Lung microvascular endothelial cell (primary cell): ENCODE data around the gene BCL3. TPM values are rescaled to one million over a fixed set of nuclear protein-coding genes. Genes with fewer than 3 reads are reported as not detected.
"Not testable (repeated sequence)": the region's sequence is repeated elsewhere in the genome, so short reads cannot be mapped to it uniquely, and the experiment has no call there.

Experiments used
- DNase-seq, 2 donors: peaks; one replicate each; pipeline versions ENCODE4 v3.0.0 to v3.0.0-alpha.2; 2010; ENCODE audit warnings: low read depth in 2 of 2
- total RNA-seq: library from RNA; depleted of rRNA; stranded (reverse); fragments of >200 nt; gene quantifications from 2 replicates; pipeline ENCODE4 v1.2.1, GENCODE V29; 2014

BCL3 gene
- total RNA-seq, 1 donor from 2014 or later = 0.99 TPM

DNA sequence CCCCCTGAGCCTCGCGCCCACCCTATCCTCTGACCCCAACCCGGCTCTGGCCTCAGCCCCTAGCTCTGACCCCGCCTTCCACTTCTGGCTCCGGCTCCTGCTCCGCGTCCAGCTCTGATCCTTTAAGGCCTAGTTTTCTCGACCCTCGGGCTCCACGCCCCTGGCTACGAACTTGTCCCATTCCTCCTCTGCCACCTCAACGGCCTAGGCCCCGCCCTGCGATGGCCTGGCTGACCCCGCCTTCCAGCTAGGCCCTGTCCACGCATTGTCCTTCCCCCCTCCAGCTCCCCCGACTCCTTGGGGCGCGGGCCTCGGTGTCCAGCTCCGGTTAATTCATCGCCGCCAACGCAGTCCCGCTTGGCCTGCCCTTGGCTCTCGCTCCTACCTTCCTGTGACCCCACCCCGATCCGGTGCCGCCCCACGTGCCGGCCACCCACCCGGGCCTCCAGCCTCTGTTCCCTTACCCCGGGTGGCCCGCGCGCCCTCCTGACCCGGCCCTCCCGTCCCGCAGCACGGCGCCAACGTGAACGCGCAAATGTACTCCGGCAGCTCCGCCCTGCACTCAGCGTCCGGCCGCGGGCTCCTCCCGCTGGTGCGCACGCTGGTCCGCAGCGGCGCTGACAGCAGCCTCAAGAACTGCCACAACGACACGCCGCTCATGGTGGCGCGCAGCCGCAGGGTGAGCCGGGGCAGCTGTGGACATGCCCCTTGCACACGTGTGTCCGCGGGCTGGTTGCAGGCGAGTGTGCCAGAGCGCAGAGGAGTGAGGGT, 9.4 kb downstream of the BCL3 start:
- peak; percentile 72 to 74 for DNase-seq

- DNase-seq = no peak
Observed at GRCh38 chr19:44758596-44758995, 10.1 kb downstream of the BCL3 start.

GRCh38 chr19:44759083-44759804, 10.7 kb downstream of the BCL3 start:
- no peak for DNase-seq

GRCh38 chr19:44762038-44762437, 13.5 kb downstream of the BCL3 start:
- no peak for DNase-seq

GRCh38 chr19:44765033-44765948, 16.8 kb downstream of the BCL3 start:
- no peak for DNase-seq

GRCh38 chr19:44765949-44766335, 17.4 kb downstream of the BCL3 start:
- no peak for DNase-seq

DNA sequence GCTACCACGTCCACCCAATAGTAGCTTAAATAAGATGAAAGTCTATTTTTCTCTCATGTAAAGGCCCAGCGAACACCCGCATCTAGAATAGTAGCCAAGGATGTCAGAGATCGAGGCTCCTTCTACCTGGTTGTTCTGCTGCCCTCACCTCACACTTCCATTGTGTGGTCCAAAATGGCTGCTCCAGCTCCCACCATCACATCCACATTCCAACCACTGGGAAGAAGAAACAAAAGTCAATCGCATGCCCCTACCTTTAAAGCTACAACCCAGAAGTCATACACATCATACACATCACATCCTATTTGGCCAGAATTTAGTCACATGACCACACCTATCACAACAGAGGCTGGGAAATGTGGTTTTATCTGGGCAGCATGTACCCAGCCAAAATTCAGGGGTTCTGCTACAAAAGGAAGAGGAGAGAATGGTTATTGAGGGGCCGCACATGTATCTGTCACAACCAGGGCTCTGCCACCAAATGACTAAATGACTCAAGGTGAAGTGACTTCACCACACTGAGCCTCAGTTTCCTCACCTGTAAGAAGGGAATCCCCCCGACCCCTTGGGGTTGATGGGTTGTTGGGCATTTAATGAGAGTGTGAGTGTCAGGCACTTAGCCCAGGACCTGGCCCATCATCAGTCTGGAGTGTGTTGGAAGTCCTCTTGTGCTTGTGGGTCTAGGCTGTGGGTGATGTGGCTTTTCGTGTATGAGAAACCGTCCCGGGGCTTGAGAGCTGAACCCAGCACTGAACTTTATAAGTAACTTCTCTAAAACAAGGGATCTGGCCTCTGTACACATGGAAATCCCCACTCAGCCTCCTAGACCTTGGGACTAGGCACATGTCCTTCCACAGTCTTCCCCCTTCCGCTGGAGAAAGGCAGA, 19.0 kb downstream of the BCL3 start:
- DNase-seq = no peak

DNA sequence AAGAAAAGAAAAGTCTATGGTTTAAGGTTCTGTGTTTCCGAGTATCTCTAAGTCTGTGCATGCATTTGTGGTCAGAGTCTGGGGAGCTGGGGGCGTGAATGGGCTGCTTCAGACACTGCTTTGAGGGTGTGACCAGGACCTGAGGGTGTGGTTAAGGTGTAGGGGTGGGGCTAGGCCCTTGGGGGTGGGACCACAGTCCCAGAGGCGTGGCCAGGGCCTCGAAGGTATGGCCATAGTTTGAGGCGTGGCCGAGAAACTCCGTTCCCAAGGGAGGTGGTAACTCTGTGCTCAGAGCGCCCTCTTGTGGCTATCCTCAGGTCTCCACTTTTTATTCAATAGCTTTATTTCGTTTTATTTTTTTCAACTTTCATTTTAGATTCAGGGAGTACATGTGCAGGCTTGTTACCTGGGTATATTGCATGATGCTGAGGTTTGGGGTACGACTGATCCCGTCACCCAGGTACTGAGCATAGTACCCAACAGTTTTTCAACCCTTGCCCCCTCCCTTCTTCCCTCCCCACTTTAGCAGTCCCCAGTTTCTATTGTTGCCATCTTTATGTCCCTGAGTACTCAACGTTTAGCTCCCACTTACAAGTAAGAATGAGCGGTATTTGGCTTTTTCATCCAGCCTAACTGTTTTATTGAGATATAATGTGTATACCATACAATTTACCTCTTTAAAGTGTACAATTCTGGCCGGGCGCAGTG, 22.2 kb downstream of the BCL3 start:
- peak; percentile 92 to 96 for DNase-seq

DNA sequence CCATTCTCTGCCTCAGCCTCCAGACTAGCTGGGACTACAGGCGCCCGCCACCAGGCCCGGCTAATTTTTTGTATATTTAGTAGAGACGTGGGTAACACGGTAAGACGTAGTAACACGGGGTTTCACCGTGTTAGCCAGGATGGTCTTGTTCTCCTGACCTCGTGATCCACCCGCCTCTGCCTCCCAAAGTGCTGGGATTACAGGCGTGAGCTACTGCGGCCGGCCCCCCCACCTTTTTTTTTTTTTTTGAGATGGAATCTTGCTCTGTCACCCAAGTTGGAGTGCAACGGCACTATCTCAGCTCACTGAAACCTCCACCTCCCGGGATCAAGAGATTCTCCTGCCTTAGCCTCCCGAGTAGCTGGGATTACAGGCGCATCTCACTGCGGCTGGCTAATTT, 23.6 kb downstream of the BCL3 start:
- DNase-seq = not testable (repeated sequence)

DNA sequence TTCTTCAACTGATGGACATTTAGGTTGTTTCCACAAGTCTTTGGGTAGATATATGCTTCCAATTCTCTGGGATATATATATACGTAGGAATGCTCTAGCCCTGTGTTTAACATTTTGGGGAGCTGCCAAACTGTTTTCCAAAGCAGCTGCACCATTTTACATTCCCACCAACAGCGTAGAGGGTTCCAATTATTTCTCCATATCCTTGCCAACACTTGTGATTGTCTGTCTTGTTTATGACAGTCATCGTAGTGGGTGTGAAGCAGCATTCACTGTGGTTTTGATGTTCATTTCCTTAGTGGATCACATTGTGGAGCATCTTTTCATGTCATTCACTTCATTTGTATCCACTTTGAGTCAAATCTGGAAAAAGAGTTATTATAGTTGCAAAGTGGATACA, 24.5 kb downstream of the BCL3 start:
- no peak for DNase-seq

- DNase-seq = no peak
Observed at GRCh38 chr19:44775676-44776240, 27.2 kb downstream of the BCL3 start.

DNA sequence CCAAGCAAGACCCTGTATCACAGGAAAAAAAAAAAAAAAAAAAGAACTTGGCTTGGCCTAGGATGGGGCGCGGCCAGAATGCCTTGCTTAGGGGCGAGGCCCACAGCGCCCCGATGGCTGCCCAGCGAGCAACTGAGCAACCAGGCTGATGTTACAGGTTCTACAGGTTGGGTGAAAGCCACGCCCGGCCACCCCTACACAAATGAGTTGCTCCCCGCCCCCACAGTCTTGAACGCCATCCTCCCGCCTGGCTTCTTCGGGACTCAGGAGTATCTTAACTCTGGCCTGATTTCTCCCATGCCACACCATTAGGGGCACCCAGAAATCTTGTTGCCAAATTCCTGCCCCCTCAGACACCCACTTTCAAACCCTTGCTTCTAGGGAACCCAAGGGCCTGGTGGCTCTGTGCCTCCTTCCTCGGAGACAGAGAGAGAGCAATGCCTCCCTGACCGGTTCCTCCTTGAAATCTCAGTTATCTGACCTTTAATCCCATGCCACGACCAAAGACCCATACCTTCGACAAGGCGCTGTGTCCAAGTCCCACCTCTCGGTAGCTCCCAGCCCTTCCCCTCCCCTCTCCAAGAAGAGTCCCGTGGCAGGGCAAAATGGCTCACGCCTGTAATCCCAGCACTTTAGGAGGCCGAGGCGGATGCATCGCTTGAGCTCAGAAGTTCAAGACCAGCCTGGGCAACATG, 28.0 kb downstream of the BCL3 start:
- DNase-seq = no peak

- DNase-seq = no peak
Observed at GRCh38 chr19:44777715-44778347, 29.3 kb downstream of the BCL3 start, which contains the start of gene CBLC. CBLC (plus strand) TSS chr19:44777890; CDS start chr19:44777932, 42 bp downstream.

DNA sequence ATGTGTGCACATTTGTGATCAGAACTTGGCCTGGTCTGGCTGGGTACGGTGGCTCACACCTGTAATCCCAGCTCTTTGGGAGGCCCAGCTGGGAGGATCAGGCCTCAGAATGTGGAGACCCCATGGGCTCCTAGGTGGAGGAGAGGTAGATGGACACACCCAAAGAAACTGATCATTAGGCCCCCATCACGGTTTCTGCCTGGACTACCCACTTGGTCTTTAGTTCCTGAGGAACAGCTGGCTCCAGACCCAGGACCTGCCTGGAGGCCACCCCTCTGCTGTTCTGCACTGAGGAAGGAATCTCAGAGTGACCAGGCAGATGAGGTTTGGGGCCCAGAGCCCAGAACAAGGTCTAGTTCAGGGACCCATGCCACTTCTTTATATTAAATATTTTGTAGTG, 30.6 kb downstream of the BCL3 start:
- DNase-seq = no peak

DNA sequence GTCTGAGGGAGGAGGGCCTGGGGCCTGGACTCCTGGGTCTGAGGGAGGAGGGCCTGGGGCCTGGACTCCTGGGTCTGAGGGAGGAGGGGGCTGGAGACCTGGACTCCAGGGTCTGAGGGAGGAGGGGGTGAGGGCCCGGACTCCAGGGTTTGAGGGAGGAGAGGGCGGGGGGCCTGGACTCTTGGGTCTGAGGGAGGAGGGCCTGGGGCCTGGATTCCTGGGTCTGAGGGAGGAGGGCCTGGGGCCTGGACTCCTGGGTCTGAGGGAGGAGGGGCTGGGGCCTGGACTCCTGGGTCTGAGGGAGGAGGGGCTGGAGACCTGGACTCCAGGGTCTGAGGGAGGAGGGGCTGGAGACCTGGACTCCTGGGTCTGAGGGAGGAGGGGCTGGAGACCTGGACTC, 33.2 kb downstream of the BCL3 start:
- DNase-seq = not testable (repeated sequence)

DNA sequence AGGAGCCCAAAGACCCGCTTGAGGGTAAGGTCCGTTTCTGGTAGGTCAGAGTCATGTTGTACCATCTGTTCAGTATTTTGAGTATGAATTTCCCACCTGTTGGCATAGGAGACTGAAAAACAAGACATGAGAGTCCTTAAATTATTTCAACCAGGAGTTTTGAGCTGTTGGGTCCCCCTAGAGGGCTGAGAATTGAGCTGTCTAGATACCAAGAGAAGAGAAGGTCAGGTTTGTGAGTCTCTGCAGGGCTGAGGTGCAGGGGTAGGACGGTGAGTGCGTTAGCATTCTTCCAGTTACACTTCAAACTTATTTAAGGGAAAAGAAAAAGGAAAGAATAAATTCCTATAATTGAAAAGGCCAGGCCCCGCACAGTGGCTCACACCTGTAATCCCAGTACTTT, 34.2 kb downstream of the BCL3 start:
- DNase-seq = no peak

DNA sequence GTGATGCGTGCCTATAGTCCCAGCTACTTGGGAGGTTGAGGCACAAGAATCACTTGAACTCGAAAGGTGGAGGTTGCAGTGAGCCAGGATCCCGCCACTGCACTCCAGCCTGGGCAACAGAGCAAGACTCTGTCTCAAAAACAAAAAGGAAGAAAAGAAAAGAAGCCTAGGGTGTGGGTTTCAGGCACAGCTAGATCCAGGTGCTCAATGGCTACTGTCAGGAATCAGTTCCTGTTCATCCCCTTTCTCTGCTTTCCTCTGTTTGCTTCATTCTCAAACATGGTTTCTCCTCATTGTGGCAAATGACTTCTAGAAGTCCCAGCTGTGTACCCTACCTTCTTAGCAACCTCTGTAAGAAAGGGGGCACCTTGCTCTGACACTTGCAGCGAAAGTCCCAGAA, 35.0 kb downstream of the BCL3 start:
- no peak for DNase-seq

GRCh38 chr19:44785271-44785670, 36.8 kb downstream of the BCL3 start:
- DNase-seq = no peak

DNA sequence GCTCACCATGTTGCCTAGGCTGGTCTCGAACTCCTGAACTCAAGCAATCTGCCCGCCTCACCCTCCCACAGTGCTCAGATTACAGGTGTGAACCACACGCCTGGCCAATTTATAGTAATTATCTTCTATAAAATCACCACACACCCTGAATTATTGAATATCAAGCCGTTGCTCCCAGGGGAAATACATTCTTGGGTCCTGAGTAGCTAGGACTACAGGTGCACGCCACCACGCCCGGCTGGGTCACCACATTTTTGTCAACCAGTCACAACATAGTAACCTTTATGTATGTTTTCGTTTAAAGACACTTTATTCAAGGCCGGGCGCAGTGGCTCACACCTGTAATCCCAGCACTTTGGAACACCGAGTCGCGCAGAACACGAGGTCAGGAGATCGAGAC, 37.5 kb downstream of the BCL3 start:
- DNase-seq = no peak
